Adrenal gland (tissue), 5 donors: Measurements from ENCODE around the gene THBS2.

Experiments
- POLR2A ChIP-seq, 2 donors: fragments of 450-650 bp; IDR thresholded peaks; one replicate each; pipeline ENCODE4 v1.6.1; 2017; ENCODE audit warnings: antibody characterized with exemption in 2 of 2, mild to moderate bottlenecking in 2 of 2, moderate library complexity in 1 of 2
- TF ChIP-seq, protein P1 (sequence below), 6 experiments: fragments of 450-650 bp in 4 of 6; fragments of 200-600 bp in 2 of 6; sonication (generic) in 1 of 6; IDR thresholded peaks; 1 replicate in 5 of 6; 2 replicates in 1 of 6; pipeline versions ENCODE4 v1.5.1 to v1.8.0; 2016 to 2021; ENCODE audit warnings: antibody characterized with exemption in 6 of 6, mild to moderate bottlenecking in 2 of 6, moderate library complexity in 1 of 6
- donor health status: DM: no; HTN: no; CAD: no.

DNA sequence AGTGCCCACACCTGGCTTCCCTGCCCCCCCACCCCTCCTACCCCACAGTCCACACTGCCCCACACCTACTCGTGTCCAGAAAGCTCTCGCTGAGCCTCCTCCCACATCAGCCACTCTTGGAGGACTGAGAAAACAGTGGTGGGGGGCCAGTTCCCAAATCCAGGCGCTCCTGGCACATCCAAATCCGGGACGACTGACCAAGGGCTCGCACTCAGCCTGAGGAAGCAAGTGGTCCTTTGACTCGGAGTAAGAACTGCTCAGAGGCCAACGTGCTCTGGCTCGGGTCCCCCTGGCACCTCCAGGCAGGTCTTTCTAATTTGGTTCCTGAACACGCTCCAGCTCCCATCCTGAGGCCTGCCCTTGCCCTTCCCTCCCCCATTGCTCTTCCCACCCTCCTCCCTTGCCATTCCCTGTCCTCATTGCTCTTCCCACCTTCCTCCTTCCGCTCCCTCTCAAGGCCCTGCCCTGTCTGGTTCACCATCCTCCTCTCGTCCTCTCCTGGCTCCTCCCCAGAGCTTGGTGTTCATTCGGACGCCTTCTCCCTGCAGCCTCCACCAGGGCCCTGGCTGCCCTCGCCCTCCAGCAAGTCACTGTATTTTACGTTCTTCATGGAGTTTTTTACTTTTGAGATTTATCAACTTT lies 83.6 kb downstream of the THBS2 start:
- TF ChIP-seq, protein P1, sequence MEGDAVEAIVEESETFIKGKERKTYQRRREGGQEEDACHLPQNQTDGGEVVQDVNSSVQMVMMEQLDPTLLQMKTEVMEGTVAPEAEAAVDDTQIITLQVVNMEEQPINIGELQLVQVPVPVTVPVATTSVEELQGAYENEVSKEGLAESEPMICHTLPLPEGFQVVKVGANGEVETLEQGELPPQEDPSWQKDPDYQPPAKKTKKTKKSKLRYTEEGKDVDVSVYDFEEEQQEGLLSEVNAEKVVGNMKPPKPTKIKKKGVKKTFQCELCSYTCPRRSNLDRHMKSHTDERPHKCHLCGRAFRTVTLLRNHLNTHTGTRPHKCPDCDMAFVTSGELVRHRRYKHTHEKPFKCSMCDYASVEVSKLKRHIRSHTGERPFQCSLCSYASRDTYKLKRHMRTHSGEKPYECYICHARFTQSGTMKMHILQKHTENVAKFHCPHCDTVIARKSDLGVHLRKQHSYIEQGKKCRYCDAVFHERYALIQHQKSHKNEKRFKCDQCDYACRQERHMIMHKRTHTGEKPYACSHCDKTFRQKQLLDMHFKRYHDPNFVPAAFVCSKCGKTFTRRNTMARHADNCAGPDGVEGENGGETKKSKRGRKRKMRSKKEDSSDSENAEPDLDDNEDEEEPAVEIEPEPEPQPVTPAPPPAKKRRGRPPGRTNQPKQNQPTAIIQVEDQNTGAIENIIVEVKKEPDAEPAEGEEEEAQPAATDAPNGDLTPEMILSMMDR (IDR thresholded peaks at IDR 0.05) = no peak
- no peak for TF ChIP-seq POLR2A (IDR thresholded peaks at IDR 0.05)
